ENCODE measurements around the gene CTDSPL.
A peak's percentile ranks its signal among the peaks of the same experiment; 100 is the strongest.

- TF ChIP-seq XRCC5 (optimal IDR thresholded peaks at IDR 0.05; ENCODE audit: low read length) (peak; percentile 69), CTCF (CRISPR knock-in tag; IDR thresholded peaks at IDR 0.05) (peak; percentile 97)
Measured at GRCh38 chr3:38004415-38005075, 142.9 kb downstream of the CTDSPL start.

All from HepG2 (cell line).